WERI-Rb-1 (cell line): ENCODE measurements around the gene MLC1.

ENCODE experiments used
- DNase-seq: peaks from one replicate; pipeline ENCODE4 v3.0.0-alpha.2; 2020
- H3K27ac ChIP-seq: fragments of 250-450 bp; sonication (Bioruptor Pico); 2 replicates; pipeline ENCODE4 v1.5.1; 2020; ENCODE audit warnings: mild to moderate bottlenecking, moderate library complexity
- H3K27me3 ChIP-seq: fragments of 250-450 bp; sonication (Bioruptor Pico); 2 replicates; pipeline ENCODE4 v1.5.1; 2021; ENCODE audit warnings: mild to moderate bottlenecking, low read depth, moderate library complexity; ENCODE audit not compliant: insufficient read depth, severe bottlenecking
- H3K36me3 ChIP-seq: fragments of 250-450 bp; sonication (Bioruptor Pico); 2 replicates; pipeline ENCODE4 v1.5.1; 2020; ENCODE audit warnings: mild to moderate bottlenecking, moderate library complexity
- H3K4me3 ChIP-seq: 2 replicates; pipeline ENCODE4 v1.5.1; 2011; ENCODE audit warnings: low read depth, mild to moderate bottlenecking, control low read depth, low read length
- H3K9me3 ChIP-seq: fragments of 250-450 bp; sonication (Bioruptor Pico); 2 replicates; pipeline ENCODE4 v1.5.1; 2021; ENCODE audit warnings: mild to moderate bottlenecking, moderate library complexity; ENCODE audit not compliant: severe bottlenecking
- CTCF ChIP-seq: IDR thresholded peaks from 2 replicates; pipeline ENCODE4 v1.5.1; 2011; ENCODE audit warnings: low read depth, mild to moderate bottlenecking, control low read depth, inconsistent platforms, low read length

MLC1 gene

GRCh38 chr22:50123119-50123518 is 37.9 kb upstream of the MLC1 start:
- no peak for TF ChIP-seq CTCF
- H3K9me3 ChIP-seq, result peaks cover 4% of the 10 kb centered on the region
- no peak for DNase-seq
- no peaks in the 10 kb centered on the region for H3K27me3 ChIP-seq
- H3K27ac ChIP-seq, result no peak overlapping the region
- H3K4me3 ChIP-seq, result no peak overlapping the region
- H3K36me3 ChIP-seq, result no peaks in the 10 kb centered on the region

DNA sequence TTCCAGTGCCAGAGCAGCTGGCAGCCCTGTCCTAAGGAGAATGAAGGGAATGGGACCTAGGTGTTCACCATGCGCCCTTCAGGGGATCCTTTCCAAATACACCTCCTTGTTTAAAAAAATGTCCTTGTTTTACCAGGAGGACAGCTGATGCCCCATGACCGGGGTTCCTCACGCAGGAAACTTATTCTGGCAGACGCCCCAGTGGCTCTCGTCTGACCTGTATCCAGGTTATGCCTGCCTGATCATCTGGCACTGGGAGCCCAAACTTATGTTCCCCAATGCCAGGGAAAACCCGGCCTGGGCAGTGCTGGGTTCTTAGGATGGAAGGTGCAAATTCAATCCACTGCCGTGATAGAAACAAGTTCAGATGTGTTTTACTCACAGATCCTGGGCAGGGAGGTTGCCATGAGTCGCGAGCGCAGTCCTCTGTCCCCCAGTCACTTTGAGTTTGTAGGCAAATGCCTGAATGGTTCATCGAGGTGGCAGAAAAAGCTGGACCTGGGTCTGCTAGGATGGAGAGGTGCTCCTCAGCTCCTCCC is 36.0 kb upstream of the MLC1 start:
- no peak overlapping the region for H3K27ac ChIP-seq
- no peak for DNase-seq
- H3K9me3 ChIP-seq, result peaks cover 4% of the 10 kb centered on the region

GRCh38 chr22:50119768-50120251 is 34.6 kb upstream of the MLC1 start:
- Histone ChIP-seq H3K27ac (no peak overlapping the region), H3K36me3 (no peaks in the 10 kb centered on the region), H3K4me3 (no peak overlapping the region), H3K27me3 (no peaks in the 10 kb centered on the region), H3K9me3 (peaks cover 4% of the 10 kb centered on the region)
- TF ChIP-seq CTCF, result no peak
- no peak for DNase-seq

More for the DNA sequence above, 36.0 kb upstream of the MLC1 start:
- no peaks in the 10 kb centered on the region for H3K36me3 ChIP-seq
- H3K27me3 ChIP-seq, result no peaks in the 10 kb centered on the region
- no peak for TF ChIP-seq CTCF
- no peak overlapping the region for H3K4me3 ChIP-seq

DNA sequence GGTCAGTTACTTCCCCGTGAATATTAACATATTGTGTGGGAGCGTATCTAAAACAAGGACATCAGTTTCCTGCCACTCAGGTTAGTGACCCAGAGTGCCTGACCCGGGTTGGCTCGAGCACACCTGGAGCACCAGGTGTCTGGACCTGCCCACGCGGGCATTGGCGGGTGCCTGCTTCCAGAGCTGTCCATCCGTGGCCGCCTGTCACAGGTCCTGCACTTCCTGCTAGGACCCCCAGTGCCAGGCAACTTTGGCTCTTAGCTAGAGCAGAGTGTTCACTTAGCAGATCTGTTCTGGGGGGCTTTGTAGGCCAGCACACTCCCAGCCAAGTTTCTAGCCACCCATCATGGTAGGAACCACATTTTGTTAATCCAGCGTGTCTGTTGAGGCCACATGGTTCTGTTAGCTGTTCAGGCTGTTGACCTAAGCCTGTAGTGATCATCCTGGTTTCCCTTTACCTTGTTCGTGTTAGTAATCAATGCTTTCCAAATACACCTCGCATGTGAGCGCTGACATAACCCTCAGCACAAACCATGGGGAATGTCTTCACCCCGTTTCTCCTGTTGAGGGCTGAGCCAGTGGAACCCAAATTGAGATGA is 34.0 kb upstream of the MLC1 start:
- TF ChIP-seq CTCF, result no peak
- Histone ChIP-seq H3K4me3 (no peak overlapping the region), H3K36me3 (no peaks in the 10 kb centered on the region), H3K9me3 (peaks cover 4% of the 10 kb centered on the region), H3K27ac (no peak overlapping the region), H3K27me3 (no peaks in the 10 kb centered on the region)
- DNase-seq, result no peak

DNA sequence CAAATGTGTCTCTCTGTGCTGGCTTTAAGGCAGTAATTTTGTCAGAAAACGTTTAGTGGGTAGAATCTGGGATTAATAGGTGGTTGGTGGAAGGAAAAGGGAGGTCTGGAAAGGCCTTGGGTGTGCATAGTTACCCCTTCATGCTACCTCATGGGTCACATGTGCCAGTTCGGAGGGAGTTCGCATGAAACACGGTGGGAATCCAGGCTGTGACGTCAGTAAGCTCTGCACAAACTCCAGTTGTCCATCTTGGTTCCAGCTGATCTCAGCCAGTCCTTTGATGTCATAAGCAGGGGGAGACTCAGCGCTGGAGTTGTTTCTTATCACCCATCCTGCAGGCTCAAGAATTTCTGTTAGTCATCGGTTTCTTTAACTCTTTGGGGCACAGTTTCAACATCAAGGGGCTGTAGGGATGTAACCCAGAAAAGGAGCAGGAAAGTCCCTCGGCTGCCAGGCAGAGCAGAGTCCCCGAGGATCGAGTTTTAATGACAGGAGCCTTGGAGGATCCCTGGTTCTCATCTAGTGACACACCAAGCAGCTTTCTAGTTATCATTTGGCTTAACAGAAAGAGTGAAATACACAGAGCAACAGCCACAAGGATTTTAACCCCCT is 33.4 kb upstream of the MLC1 start:
- no peaks in the 10 kb centered on the region for H3K36me3 ChIP-seq
- no peaks in the 10 kb centered on the region for H3K27me3 ChIP-seq
- no peak for DNase-seq
- no peak overlapping the region for H3K27ac ChIP-seq
- TF ChIP-seq CTCF, result no peak
- H3K9me3 ChIP-seq, result peaks cover 4% of the 10 kb centered on the region
- H3K4me3 ChIP-seq, result no peak overlapping the region
